Endothelial cell of umbilical vein (primary cell): ENCODE results near the gene TTC3. TPM values are rescaled to one million over a fixed set of nuclear protein-coding genes. Genes with fewer than 3 reads are reported as not detected.

Experiments used
- BruUV-seq: library from RNA; stranded (reverse); fragments of 400-500 nt; replicated peaks from 2 replicates; lab custom pipeline; 2021; lab: Mats Ljungman, UMichigan
- CTCF ChIA-PET: fragments of 300-600, 350-600 bp; sonication (Branson Sonifier 250); formaldehyde crosslinking; loops from one replicate; lab custom pipeline; 2021; ENCODE audit warnings: antibody characterized with exemption, inconsistent platforms; lab: Charles Lee
- POLR2A ChIA-PET: fragments of 300-600, 350-600 bp; sonication (Branson Sonifier 250); formaldehyde crosslinking; loops from one replicate; lab custom pipeline; 2021; ENCODE audit warnings: antibody characterized with exemption, inconsistent platforms; lab: Charles Lee
- DNase-seq: peaks from one replicate; pipeline ENCODE4 v3.0.0-alpha.2; 2011; ENCODE audit warnings: low read depth, low spot score
- FAIRE-seq: peaks from 2 replicates; lab custom pipeline; 2011; peaks lifted over from hg19 to GRCh38; lab: Jason Lieb, UNC
- H2AFZ ChIP-seq: 2 replicates; pipeline ENCODE4 v1.6.0; 2012; ENCODE audit warnings: low read depth, low read length, control low read depth, inconsistent platforms
- H3K27ac ChIP-seq: 2 replicates; pipeline ENCODE4 v1.5.1; 2011; ENCODE audit warnings: low read depth, mild to moderate bottlenecking, control low read depth, low read length, moderate library complexity; ENCODE audit not compliant: insufficient read depth
- H3K27me3 ChIP-seq, 2 experiments: 2 replicates each; pipeline versions ENCODE4 v1.6.0 to v1.6.1; 2011; ENCODE audit warnings: low read length in 2 of 2, mixed read lengths in 1 of 2; ENCODE audit not compliant: control insufficient read depth in 2 of 2, insufficient read depth in 2 of 2
- H3K36me3 ChIP-seq, 2 experiments: 2 replicates in 1 of 2; 3 replicates in 1 of 2; pipeline ENCODE4 v1.5.1; 2011; ENCODE audit warnings: low read length in 2 of 2, mild to moderate bottlenecking in 1 of 2, moderate library complexity in 1 of 2; ENCODE audit not compliant: control insufficient read depth in 2 of 2, insufficient read depth in 2 of 2; ENCODE audit errors: extremely low read depth in 1 of 2
- H3K4me1 ChIP-seq: 3 replicates; pipeline ENCODE4 v1.5.1; 2011; ENCODE audit warnings: mild to moderate bottlenecking, low read length; ENCODE audit not compliant: control insufficient read depth, insufficient read depth; ENCODE audit errors: extremely low read depth
- H3K4me2 ChIP-seq: 2 replicates; pipeline ENCODE4 v1.6.1; 2011; ENCODE audit warnings: low read length, control low read depth, mixed read lengths; ENCODE audit not compliant: insufficient read depth
- H3K4me3 ChIP-seq, 3 experiments: fragments of 200-600 bp in 1 of 3; sonication (generic), shearing (Covaris generic) in 1 of 3; replicated peaks in 1 of 3; 2 replicates each; pipeline ENCODE4 v1.5.1; 2011 to 2016; ENCODE audit warnings: control low read depth in 3 of 3, low read length in 3 of 3, mild to moderate bottlenecking in 2 of 3, inconsistent platforms in 1 of 3, low read depth in 1 of 3, moderate library complexity in 1 of 3; ENCODE audit not compliant: insufficient read depth in 1 of 3
- H3K79me2 ChIP-seq: 2 replicates; pipeline ENCODE4 v1.6.0; 2012; ENCODE audit warnings: low read length, inconsistent platforms; ENCODE audit not compliant: control insufficient read depth, insufficient read depth
- H3K9ac ChIP-seq: replicated peaks from 2 replicates; pipeline ENCODE3; 2011; ENCODE audit warnings: low read length, control low read depth; ENCODE audit not compliant: insufficient read depth; ENCODE audit errors: extremely low read depth
- H3K9me1 ChIP-seq: replicated peaks from 3 replicates; pipeline ENCODE4 v1.6.0; 2011; ENCODE audit warnings: mild to moderate bottlenecking, low read length; ENCODE audit not compliant: control insufficient read depth, insufficient read depth; ENCODE audit errors: extremely low read depth
- H3K9me3 ChIP-seq: replicated peaks from 2 replicates; pipeline ENCODE4 v1.5.1; 2012; ENCODE audit warnings: low read length, inconsistent platforms; ENCODE audit not compliant: control insufficient read depth, insufficient read depth
- H4K20me1 ChIP-seq: replicated peaks from 2 replicates; pipeline ENCODE3; 2011; ENCODE audit warnings: mild to moderate bottlenecking, low read length; ENCODE audit not compliant: control insufficient read depth, insufficient read depth; ENCODE audit errors: extremely low read depth
- CTCF ChIP-seq, 2 donors: IDR thresholded peaks; 1 replicate in 1 of 2; 2 replicates in 1 of 2; pipeline ENCODE4 v1.5.1; 2011; ENCODE audit warnings: low read length in 2 of 2, mild to moderate bottlenecking in 2 of 2, moderate library complexity in 2 of 2, control low read depth in 1 of 2, inconsistent platforms in 1 of 2, low read depth in 1 of 2; ENCODE audit not compliant: insufficient read depth in 1 of 2; ENCODE audit errors: extremely low read depth in 1 of 2
- EZH2 ChIP-seq: IDR thresholded peaks from 2 replicates; pipeline ENCODE4 v1.6.1; 2012; ENCODE audit warnings: borderline replicate concordance, low read depth, mild to moderate bottlenecking, moderate library complexity, low read length, inconsistent platforms; ENCODE audit not compliant: severe bottlenecking
- FOS ChIP-seq: IDR thresholded peaks from 2 replicates; pipeline ENCODE4 v1.6.1; 2011; ENCODE audit warnings: mild to moderate bottlenecking, low read length, moderate library complexity, borderline replicate concordance; ENCODE audit not compliant: insufficient read depth
- GATA2 ChIP-seq: IDR thresholded peaks from 2 replicates; pipeline ENCODE4 v1.7.0; 2011; ENCODE audit warnings: low read depth, mild to moderate bottlenecking, moderate library complexity, mixed read lengths, low read length; ENCODE audit not compliant: insufficient read length, insufficient read depth
- JUN ChIP-seq: IDR thresholded peaks from 2 replicates; pipeline ENCODE4 v1.6.1; 2011; ENCODE audit warnings: borderline replicate concordance, low read depth; ENCODE audit not compliant: insufficient read length, insufficient read depth
- MAX ChIP-seq: IDR thresholded peaks from 2 replicates; pipeline ENCODE4 v1.6.1; 2011; ENCODE audit not compliant: insufficient read depth, insufficient read length
- MYC ChIP-seq: IDR thresholded peaks from one replicate; pipeline ENCODE4 v1.6.1; 2011; ENCODE audit warnings: mild to moderate bottlenecking, low read depth, low read length
- POLR2A ChIP-seq: IDR thresholded peaks from 2 replicates; pipeline ENCODE4 v1.6.1; 2012; ENCODE audit warnings: low read depth, mild to moderate bottlenecking, control low read depth, low read length
- POLR2AphosphoS5 ChIP-seq: IDR thresholded peaks from 2 replicates; pipeline ENCODE4 v1.6.1; 2012; ENCODE audit warnings: low read depth, mild to moderate bottlenecking, control low read depth, low read length, moderate library complexity; ENCODE audit not compliant: insufficient read depth
- dilution Hi-C: fragments of 300-500 bp; cut with MboI; formaldehyde crosslinking; loops from one replicate; pipeline ENCODE4 v1.15.0; 2019; ENCODE audit warnings: low sequenced_read_pairs; ENCODE audit not compliant: extremely low pct_ligation_motif_present
- intact Hi-C: fragments of 100-400 bp; cut with micrococcal nuclease; formaldehyde crosslinking; loops from one replicate; pipeline ENCODE4 v1.10.0; 2022
- polyA plus RNA-seq, 4 experiments: library from polyadenylated mRNA; depleted of rRNA in 3 of 4; stranded (reverse) in 3 of 4; unstranded in 1 of 4; fragments of >200 nt; gene quantifications; 2 replicates each; pipeline versions ENCODE4 v1.2.1 to v1.2.3, GENCODE V29; 2011 to 2012; ENCODE audit warnings: missing spikeins in 1 of 4
- total RNA-seq: library from RNA; stranded (reverse); gene quantifications from 2 replicates; pipeline ENCODE4 v1.2.3, GENCODE V29; 2021

TTC3 gene
- total and polyA plus RNA-seq, 2 donors (not counting 3 experiments of a cell fraction or from before 2014, with no cell fraction given), result 26.2 to 113 TPM

GRCh38 chr21:37226041-37226920, 153.2 kb downstream of the TTC3 start:
- Histone ChIP-seq H3K4me3 (no peak overlapping the region), H3K9me1 (no peaks in the 10 kb centered on the region), H3K4me1 (peaks cover 2% of the 10 kb centered on the region), H3K9ac (no peak overlapping the region), H2AFZ (no peak overlapping the region), H3K79me2 (no peaks in the 10 kb centered on the region), H3K27me3 (no peaks in the 10 kb centered on the region), H3K4me2 (no peak overlapping the region), H3K27ac (no peak overlapping the region), H3K9me3 (no peaks in the 10 kb centered on the region), H3K36me3 (peaks cover 8 to 37% of the 10 kb centered on the region in 2 experiments), H4K20me1 (no peaks in the 10 kb centered on the region)
- no TSS peak for BruUV-seq
- dilution Hi-C loops (no loop called here), intact Hi-C loops (loop anchor here (10.0 kb wide), 1 partner anchor 781 kb away; no protein-coding TSS in a partner anchor)
- TF ChIP-seq JUN (no peak), GATA2 (no peak), MYC (no peak), MAX (no peak), EZH2 (no peak), POLR2AphosphoS5 (no peak), CTCF (IDR thresholded peaks at IDR 0.05; ENCODE audit: extremely low read depth in 1 of 2, insufficient read depth in 1 of 2, low read depth in 1 of 2, low read length in 2 of 2) (no peak), POLR2A (no peak), FOS (no peak)
- CTCF ChIA-PET, result no interaction called here
- FAIRE-seq (no peak), DNase-seq (no peak)
- POLR2A ChIA-PET, result no interaction called here
